NB4 (cell line): Measurements from ENCODE around the gene CSNK1A1.
"Not testable (repeated sequence)": the region's sequence is repeated elsewhere in the genome, so short reads cannot be mapped to it uniquely, and the experiment has no call there.

Experiments used
- DNase-seq: peaks from one replicate; pipeline ENCODE4 v3.0.0; 2010; ENCODE audit warnings: low read depth
- H3K4me3 ChIP-seq: one replicate; pipeline ENCODE4 v1.5.1; 2011; ENCODE audit warnings: mild to moderate bottlenecking, low read depth, low read length, moderate library complexity
- MYC ChIP-seq: IDR thresholded peaks from 2 replicates; pipeline ENCODE4 v1.6.1; 2011; ENCODE audit warnings: low read depth, low read length
- POLR2A ChIP-seq: IDR thresholded peaks from 2 replicates; pipeline ENCODE4 v1.6.1; 2011; ENCODE audit warnings: mild to moderate bottlenecking; ENCODE audit not compliant: insufficient read length; ENCODE audit errors: extremely low read depth
- TF ChIP-seq, protein P1 (sequence below): IDR thresholded peaks from 2 replicates; pipeline ENCODE4 v1.6.1; 2011; ENCODE audit warnings: low read depth, low read length
- TF ChIP-seq, protein P2 (sequence below): IDR thresholded peaks from one replicate; pipeline ENCODE4 v1.5.1; 2012; ENCODE audit warnings: low read depth, low read length

Gene CSNK1A1

DNA sequence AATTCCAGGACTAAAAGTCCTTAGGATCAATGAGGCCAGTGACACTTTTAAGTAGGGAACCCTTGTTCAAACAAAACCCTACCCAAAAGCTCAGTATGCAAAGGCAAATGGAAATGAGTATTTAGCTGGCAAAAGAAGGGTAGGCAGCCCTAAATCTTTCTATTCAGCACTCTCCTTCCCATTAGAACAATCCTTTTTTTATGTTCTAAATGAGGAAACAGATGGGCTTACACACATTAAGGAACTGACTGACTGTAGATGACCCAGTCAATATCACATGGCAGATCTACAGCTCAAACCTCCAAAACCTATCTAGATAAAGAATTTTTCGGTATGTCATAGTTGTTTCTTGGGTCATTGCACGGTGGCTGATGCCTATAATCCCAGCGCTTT lies 7.2 kb downstream of the CSNK1A1 start:
- TF ChIP-seq POLR2A (no peak), MYC (no peak)
- TF ChIP-seq, protein P1, sequence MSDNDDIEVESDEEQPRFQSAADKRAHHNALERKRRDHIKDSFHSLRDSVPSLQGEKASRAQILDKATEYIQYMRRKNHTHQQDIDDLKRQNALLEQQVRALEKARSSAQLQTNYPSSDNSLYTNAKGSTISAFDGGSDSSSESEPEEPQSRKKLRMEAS: no peak
- TF ChIP-seq, protein P2, sequence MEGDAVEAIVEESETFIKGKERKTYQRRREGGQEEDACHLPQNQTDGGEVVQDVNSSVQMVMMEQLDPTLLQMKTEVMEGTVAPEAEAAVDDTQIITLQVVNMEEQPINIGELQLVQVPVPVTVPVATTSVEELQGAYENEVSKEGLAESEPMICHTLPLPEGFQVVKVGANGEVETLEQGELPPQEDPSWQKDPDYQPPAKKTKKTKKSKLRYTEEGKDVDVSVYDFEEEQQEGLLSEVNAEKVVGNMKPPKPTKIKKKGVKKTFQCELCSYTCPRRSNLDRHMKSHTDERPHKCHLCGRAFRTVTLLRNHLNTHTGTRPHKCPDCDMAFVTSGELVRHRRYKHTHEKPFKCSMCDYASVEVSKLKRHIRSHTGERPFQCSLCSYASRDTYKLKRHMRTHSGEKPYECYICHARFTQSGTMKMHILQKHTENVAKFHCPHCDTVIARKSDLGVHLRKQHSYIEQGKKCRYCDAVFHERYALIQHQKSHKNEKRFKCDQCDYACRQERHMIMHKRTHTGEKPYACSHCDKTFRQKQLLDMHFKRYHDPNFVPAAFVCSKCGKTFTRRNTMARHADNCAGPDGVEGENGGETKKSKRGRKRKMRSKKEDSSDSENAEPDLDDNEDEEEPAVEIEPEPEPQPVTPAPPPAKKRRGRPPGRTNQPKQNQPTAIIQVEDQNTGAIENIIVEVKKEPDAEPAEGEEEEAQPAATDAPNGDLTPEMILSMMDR: no peak
- H3K4me3 ChIP-seq: no peak overlapping the region
- peak; percentile 9 for DNase-seq

DNA sequence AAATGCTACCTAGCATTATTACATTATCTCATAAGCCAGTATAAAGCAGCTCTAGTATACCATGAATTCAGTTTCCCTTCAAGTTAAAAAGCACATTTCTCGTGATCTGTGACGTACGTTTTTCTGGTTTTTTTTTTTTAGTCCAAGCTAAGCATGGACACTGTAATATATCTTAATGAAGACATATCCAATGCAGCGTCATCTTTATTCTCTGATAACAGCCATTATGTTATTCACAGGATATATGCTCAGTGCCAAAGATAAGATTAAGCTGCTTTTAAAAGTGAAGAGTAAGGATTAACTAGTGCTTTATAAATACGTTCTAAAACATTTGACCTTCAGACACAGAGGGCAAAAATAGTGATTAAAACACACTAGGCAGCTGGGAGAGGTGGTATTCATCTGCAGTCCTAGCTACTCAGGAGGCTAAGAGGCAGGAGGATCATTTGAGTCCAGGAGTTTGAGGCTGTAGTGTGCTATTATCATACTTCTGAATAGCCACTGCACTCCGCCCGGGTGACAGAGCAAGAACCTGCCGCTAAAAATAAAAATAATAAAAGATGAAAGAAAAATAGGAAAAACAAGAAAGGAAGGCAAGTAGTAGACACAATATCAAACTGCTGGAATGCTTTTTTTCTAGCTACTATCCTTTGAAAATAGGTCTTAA lies 7.7 kb downstream of the CSNK1A1 start:
- no peak for DNase-seq

GRCh38 chr5:149541893-149542292 lies 9.3 kb downstream of the CSNK1A1 start:
- no peak for DNase-seq
- H3K4me3 ChIP-seq: no peak overlapping the region
- TF ChIP-seq, protein P1: no peak
- TF ChIP-seq MYC: no peak
- TF ChIP-seq, protein P2: no peak
- no peak for TF ChIP-seq POLR2A

More for the DNA sequence above, 7.7 kb downstream of the CSNK1A1 start:
- TF ChIP-seq, protein P1: no peak
- TF ChIP-seq POLR2A (no peak), MYC (no peak)
- TF ChIP-seq, protein P2: no peak
- H3K4me3 ChIP-seq: no peak overlapping the region

DNA sequence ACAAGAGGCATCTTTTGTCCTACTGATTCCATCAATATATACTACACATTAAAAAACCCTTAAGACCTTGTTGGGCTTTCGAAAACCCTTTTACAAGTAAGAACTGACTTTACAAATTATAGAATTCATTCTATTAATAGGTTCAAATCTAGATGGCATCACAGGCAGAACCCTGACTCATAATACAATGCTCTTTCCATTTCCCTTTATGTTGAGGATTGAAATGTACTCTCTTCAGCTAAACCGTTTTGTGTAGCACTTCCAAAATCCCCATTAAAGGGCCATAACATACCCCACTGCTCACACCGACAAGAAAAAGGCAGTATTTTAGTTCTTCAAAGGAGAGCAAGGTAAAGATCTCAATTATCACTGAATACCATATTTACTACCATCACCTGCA lies 11.2 kb downstream of the CSNK1A1 start:
- no peak for DNase-seq
- TF ChIP-seq, protein P1: no peak
- TF ChIP-seq POLR2A (no peak), MYC (no peak)
- TF ChIP-seq, protein P2: no peak
- H3K4me3 ChIP-seq: no peak overlapping the region

- H3K4me3 ChIP-seq: no peak overlapping the region
- DNase-seq: no peak
- no peak for TF ChIP-seq POLR2A
- TF ChIP-seq, protein P1: no peak
- no peak for TF ChIP-seq MYC
- TF ChIP-seq, protein P2: no peak
Measured at GRCh38 chr5:149537374-149537975, 13.8 kb downstream of the CSNK1A1 start.

DNA sequence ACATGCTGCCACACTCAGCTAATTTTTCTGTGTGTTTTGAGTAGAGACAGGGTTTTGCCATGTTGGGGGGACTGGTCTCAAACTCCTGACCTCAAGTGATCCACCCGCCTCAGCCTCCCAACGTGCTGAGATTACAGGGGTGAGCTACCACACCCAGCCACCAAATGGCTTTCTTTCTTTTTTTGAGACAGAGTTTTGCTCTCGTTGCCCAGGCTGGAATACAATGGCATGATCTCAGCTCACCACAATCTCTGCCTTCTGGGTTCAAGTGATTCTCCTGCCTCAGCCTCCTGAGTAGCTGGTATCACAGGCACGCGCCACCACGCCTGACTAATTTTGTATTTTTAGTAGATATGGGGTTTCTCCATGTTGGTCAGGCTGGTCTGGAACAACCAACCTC lies 15.5 kb downstream of the CSNK1A1 start:
- H3K4me3 ChIP-seq, DNase-seq: not testable (repeated sequence)
